Immature natural killer cell (primary cell): ENCODE results near the gene CNOT8. TPM values are rescaled to one million over a fixed set of nuclear protein-coding genes. Genes with fewer than 3 reads are reported as not detected.
"Not testable (repeated sequence)": the region's sequence is repeated elsewhere in the genome, so short reads cannot be mapped to it uniquely, and the experiment has no call there.

Experiments used
- DNase-seq, 3 donors: peaks; one replicate each; pipeline ENCODE4 v3.0.0; 2022; ENCODE audit warnings: mixed read lengths in 1 of 3
- H3K27ac Mint-ChIP-seq, 6 donors: one replicate each; pipeline ENCODE4 v1.8.0; 2020; ENCODE audit warnings: mixed read lengths in 6 of 6, mild to moderate bottlenecking in 5 of 6, inconsistent platforms in 4 of 6, moderate library complexity in 3 of 6
- H3K27me3 Mint-ChIP-seq, 3 donors: one replicate each; pipeline ENCODE4 v1.8.0; 2020 to 2021; ENCODE audit warnings: low read depth in 3 of 3, mild to moderate bottlenecking in 3 of 3, mixed read lengths in 3 of 3, moderate library complexity in 3 of 3, inconsistent platforms in 1 of 3
- H3K36me3 Mint-ChIP-seq, 3 donors: one replicate each; pipeline ENCODE4 v1.8.0; 2020; ENCODE audit warnings: mixed read lengths in 3 of 3, inconsistent platforms in 2 of 3, mild to moderate bottlenecking in 2 of 3
- H3K4me1 Mint-ChIP-seq, 2 donors: one replicate each; pipeline ENCODE4 v1.8.0; 2020; ENCODE audit warnings: inconsistent platforms in 2 of 2, mild to moderate bottlenecking in 2 of 2, mixed read lengths in 2 of 2, moderate library complexity in 1 of 2
- H3K4me3 Mint-ChIP-seq, 5 donors: one replicate each; pipeline ENCODE4 v1.8.0; 2020; ENCODE audit warnings: mild to moderate bottlenecking in 5 of 5, mixed read lengths in 5 of 5, inconsistent platforms in 3 of 5, moderate library complexity in 3 of 5
- H3K9me3 Mint-ChIP-seq, 6 donors: one replicate each; pipeline ENCODE4 v1.8.0; 2020; ENCODE audit warnings: mild to moderate bottlenecking in 6 of 6, mixed read lengths in 6 of 6, inconsistent platforms in 4 of 6, moderate library complexity in 3 of 6
- polyA plus RNA-seq, 3 donors: library from polyadenylated mRNA; unstranded; fragments of 300-500 nt; fragmentation: Illumina TruSeq; gene quantifications; one replicate each; pipeline ENCODE4 v1.2.3, GENCODE V29; 2021

Gene CNOT8
- polyA plus RNA-seq, 3 donors from 2014 or later, result 145 to 212 (median 153) TPM

- Mint-ChIP-seq H3K27me3 (no peaks in the 10 kb centered on the region), H3K36me3 (peaks cover 0 to 15% (median 6%) of the 10 kb centered on the region in 3 donors), H3K27ac (no peak overlapping the region), H3K4me3 (no peak overlapping the region), H3K4me1 (peaks cover 30% of the 10 kb centered on the region in 2 donors), H3K9me3 (no peaks in the 10 kb centered on the region)
- DNase-seq, result no peak
Measured at GRCh38 chr5:154823605-154824004, 34.8 kb upstream of the CNOT8 start.

- Mint-ChIP-seq H3K36me3 (peaks cover 0 to 15% (median 6%) of the 10 kb centered on the region in 3 donors), H3K27ac (no peak overlapping the region), H3K9me3 (no peaks in the 10 kb centered on the region), H3K27me3 (no peaks in the 10 kb centered on the region), H3K4me1 (peaks cover 27% of the 10 kb centered on the region in 2 donors), H3K4me3 (no peak overlapping the region)
- no peak for DNase-seq
Measured at GRCh38 chr5:154824070-154824469, 34.4 kb upstream of the CNOT8 start.

- Mint-ChIP-seq H3K4me3 (no peak overlapping the region), H3K4me1 (peaks cover 19 to 23% of the 10 kb centered on the region in 2 donors), H3K9me3 (no peaks in the 10 kb centered on the region), H3K27me3 (peaks cover 0 to 2% (median 0%) of the 10 kb centered on the region in 3 donors), H3K36me3 (peaks cover 0 to 9% (median 0%) of the 10 kb centered on the region in 3 donors), H3K27ac (peak overlapping the region in 1 of 6 donors; percentile 24)
- no peak for DNase-seq
Measured at GRCh38 chr5:154829181-154829588, 29.2 kb upstream of the CNOT8 start.

- no peaks in the 10 kb centered on the region for H3K9me3 Mint-ChIP-seq
Measured at GRCh38 chr5:154829589-154830218, 28.7 kb upstream of the CNOT8 start.

GRCh38 chr5:154830219-154830595, 28.2 kb upstream of the CNOT8 start:
- H3K27me3 Mint-ChIP-seq, result peaks cover 0 to 2% (median 0%) of the 10 kb centered on the region in 3 donors
- H3K27ac Mint-ChIP-seq, result peak overlapping the region in 4 of 6 donors; percentile 2 to 75 (median 50)
- H3K36me3 Mint-ChIP-seq, result peaks cover 0 to 9% (median 0%) of the 10 kb centered on the region in 3 donors
- peak overlapping the region in 2 of 5 donors; percentile 2 to 23 for H3K4me3 Mint-ChIP-seq
- no peaks in the 10 kb centered on the region for H3K9me3 Mint-ChIP-seq
- H3K4me1 Mint-ChIP-seq, result peaks cover 19 to 23% of the 10 kb centered on the region in 2 donors
- DNase-seq, result no peak

More at GRCh38 chr5:154829589-154830218, 28.7 kb upstream of the CNOT8 start:
- Mint-ChIP-seq H3K4me1 (peaks cover 19 to 23% of the 10 kb centered on the region in 2 donors), H3K27me3 (peaks cover 0 to 2% (median 0%) of the 10 kb centered on the region in 3 donors), H3K27ac (peak overlapping the region in 4 of 6 donors; percentile 2 to 53 (median 20)), H3K36me3 (peaks cover 0 to 9% (median 0%) of the 10 kb centered on the region in 3 donors), H3K4me3 (no peak overlapping the region)
- DNase-seq, result no peak

GRCh38 chr5:154830596-154830995, 27.8 kb upstream of the CNOT8 start:
- Mint-ChIP-seq H3K36me3 (peaks cover 0 to 8% (median 0%) of the 10 kb centered on the region in 3 donors), H3K27me3 (peaks cover 0 to 2% (median 0%) of the 10 kb centered on the region in 3 donors), H3K9me3 (no peaks in the 10 kb centered on the region), H3K27ac (peak overlapping the region in 3 of 6 donors; percentile 14 to 75 (median 47)), H3K4me1 (peaks cover 19 to 23% of the 10 kb centered on the region in 2 donors), H3K4me3 (no peak overlapping the region)
- no peak for DNase-seq

GRCh38 chr5:154831451-154831850, 27.0 kb upstream of the CNOT8 start:
- DNase-seq, result no peak
- no peak overlapping the region for H3K27ac Mint-ChIP-seq
- peaks cover 0 to 2% (median 0%) of the 10 kb centered on the region in 3 donors for H3K27me3 Mint-ChIP-seq
- no peak overlapping the region for H3K4me3 Mint-ChIP-seq
- peaks cover 0 to 4% (median 0%) of the 10 kb centered on the region in 3 donors for H3K36me3 Mint-ChIP-seq
- peaks cover 19 to 23% of the 10 kb centered on the region in 2 donors for H3K4me1 Mint-ChIP-seq
- no peaks in the 10 kb centered on the region for H3K9me3 Mint-ChIP-seq

GRCh38 chr5:154832804-154833203, 25.6 kb upstream of the CNOT8 start:
- H3K4me3 Mint-ChIP-seq, H3K27me3 Mint-ChIP-seq, H3K36me3 Mint-ChIP-seq, H3K27ac Mint-ChIP-seq, DNase-seq, H3K9me3 Mint-ChIP-seq: not testable (repeated sequence)
- peaks cover 19 to 23% of the 10 kb centered on the region in 2 donors for H3K4me1 Mint-ChIP-seq

GRCh38 chr5:154834053-154834452, 24.4 kb upstream of the CNOT8 start:
- peaks cover 0 to 4% (median 0%) of the 10 kb centered on the region in 3 donors for H3K36me3 Mint-ChIP-seq
- no peak overlapping the region for H3K4me3 Mint-ChIP-seq
- H3K27ac Mint-ChIP-seq, result no peak overlapping the region
- H3K27me3 Mint-ChIP-seq, result peaks cover 0 to 2% (median 0%) of the 10 kb centered on the region in 3 donors
- H3K9me3 Mint-ChIP-seq, result no peaks in the 10 kb centered on the region
- H3K4me1 Mint-ChIP-seq, result peaks cover 15 to 21% of the 10 kb centered on the region in 2 donors
- DNase-seq, result no peak

- H3K27me3 Mint-ChIP-seq, H3K4me3 Mint-ChIP-seq, DNase-seq, H3K4me1 Mint-ChIP-seq, H3K27ac Mint-ChIP-seq, H3K36me3 Mint-ChIP-seq, H3K9me3 Mint-ChIP-seq: not testable (repeated sequence)
Measured at GRCh38 chr5:154835701-154836052, 22.8 kb upstream of the CNOT8 start.

- Mint-ChIP-seq H3K27ac (no peak overlapping the region), H3K4me3 (no peak overlapping the region), H3K27me3 (peaks cover 0 to 3% (median 0%) of the 10 kb centered on the region in 3 donors), H3K36me3 (peaks cover 0 to 7% (median 0%) of the 10 kb centered on the region in 3 donors), H3K9me3 (no peaks in the 10 kb centered on the region), H3K4me1 (no peaks in the 10 kb centered on the region)
- no peak for DNase-seq
Measured at GRCh38 chr5:154836225-154836624, 22.2 kb upstream of the CNOT8 start.

- no peak overlapping the region for H3K27ac Mint-ChIP-seq
- H3K36me3 Mint-ChIP-seq, result peaks cover 0 to 7% (median 0%) of the 10 kb centered on the region in 3 donors
Measured at GRCh38 chr5:154837009-154837901, 21.2 kb upstream of the CNOT8 start.

GRCh38 chr5:154840435-154841272, 17.8 kb upstream of the CNOT8 start:
- no peaks in the 10 kb centered on the region for H3K9me3 Mint-ChIP-seq
- DNase-seq, result no peak
- H3K4me1 Mint-ChIP-seq, result no peaks in the 10 kb centered on the region
- H3K27ac Mint-ChIP-seq, result no peak overlapping the region
- no peak overlapping the region for H3K4me3 Mint-ChIP-seq
- peaks cover 0 to 3% (median 0%) of the 10 kb centered on the region in 3 donors for H3K27me3 Mint-ChIP-seq
- peaks cover 0 to 3% (median 0%) of the 10 kb centered on the region in 3 donors for H3K36me3 Mint-ChIP-seq

More at GRCh38 chr5:154837009-154837901, 21.2 kb upstream of the CNOT8 start:
- Mint-ChIP-seq H3K4me1 (no peaks in the 10 kb centered on the region), H3K27me3 (peaks cover 0 to 3% (median 0%) of the 10 kb centered on the region in 3 donors), H3K9me3 (no peaks in the 10 kb centered on the region), H3K4me3 (no peak overlapping the region)
- no peak for DNase-seq
